ENCODE measurements around the gene HAND2. TPM values are rescaled to one million over a fixed set of nuclear protein-coding genes. Genes with fewer than 3 reads are reported as not detected.

The HAND2 gene
- polyA plus RNA-seq, 4 donors, result 0.11 to 1.2 (median 0.64) TPM; not detected in 1

- DNase-seq (ENCODE audit: low read depth in 4 of 4, low spot score in 3 of 4), result no peak
Measured at GRCh38 chr4:173485164-173485563, 44.9 kb downstream of the HAND2 start.

DNA sequence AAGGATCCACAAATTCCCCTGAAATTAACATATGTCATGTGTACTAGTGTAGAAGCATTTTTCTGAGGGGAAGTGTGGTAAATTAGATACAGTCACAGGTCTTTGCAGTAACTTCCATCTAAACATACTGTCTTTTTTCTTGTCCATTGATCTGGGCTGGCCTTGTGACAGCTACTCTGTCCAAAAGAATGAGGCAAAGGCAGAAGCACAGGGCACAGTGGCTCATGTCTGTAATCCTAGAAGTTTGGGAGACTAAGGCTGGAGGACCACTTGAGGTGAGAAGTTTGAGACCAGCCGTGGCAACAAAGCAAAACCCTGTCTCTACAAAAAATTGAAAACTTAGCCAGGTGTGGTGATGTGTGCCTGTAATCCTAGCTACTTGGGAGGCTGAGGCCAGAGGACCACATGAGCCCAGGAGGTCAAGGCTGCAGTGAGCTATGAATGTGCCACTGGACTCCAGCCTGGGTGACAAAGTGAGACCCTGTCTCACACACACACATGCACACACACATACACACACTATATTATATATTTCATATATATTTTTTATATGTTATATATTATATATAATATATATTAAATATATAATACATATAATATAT, 47.6 kb downstream of the HAND2 start:
- DNase-seq (ENCODE audit: low read depth in 4 of 4, low spot score in 3 of 4), result no peak

DNA sequence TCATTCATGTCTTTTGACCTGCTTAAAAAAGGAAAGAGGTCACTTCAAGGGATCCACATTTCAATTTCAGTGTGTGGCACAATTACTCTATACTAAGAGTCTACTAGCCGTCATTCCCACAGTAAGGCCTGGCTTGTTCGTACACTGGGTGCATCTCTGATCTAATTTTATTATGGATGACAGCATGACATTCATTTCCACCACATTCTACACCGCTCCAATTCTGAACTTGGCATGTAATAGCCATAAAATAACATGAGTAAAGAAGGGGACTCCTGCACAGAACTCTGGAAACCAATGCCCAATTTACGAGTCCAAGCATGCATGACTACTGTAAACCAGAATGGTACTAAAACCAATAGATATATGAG, 51.1 kb downstream of the HAND2 start:
- no peak for DNase-seq (ENCODE audit: low read depth in 4 of 4, low spot score in 3 of 4)

DNA sequence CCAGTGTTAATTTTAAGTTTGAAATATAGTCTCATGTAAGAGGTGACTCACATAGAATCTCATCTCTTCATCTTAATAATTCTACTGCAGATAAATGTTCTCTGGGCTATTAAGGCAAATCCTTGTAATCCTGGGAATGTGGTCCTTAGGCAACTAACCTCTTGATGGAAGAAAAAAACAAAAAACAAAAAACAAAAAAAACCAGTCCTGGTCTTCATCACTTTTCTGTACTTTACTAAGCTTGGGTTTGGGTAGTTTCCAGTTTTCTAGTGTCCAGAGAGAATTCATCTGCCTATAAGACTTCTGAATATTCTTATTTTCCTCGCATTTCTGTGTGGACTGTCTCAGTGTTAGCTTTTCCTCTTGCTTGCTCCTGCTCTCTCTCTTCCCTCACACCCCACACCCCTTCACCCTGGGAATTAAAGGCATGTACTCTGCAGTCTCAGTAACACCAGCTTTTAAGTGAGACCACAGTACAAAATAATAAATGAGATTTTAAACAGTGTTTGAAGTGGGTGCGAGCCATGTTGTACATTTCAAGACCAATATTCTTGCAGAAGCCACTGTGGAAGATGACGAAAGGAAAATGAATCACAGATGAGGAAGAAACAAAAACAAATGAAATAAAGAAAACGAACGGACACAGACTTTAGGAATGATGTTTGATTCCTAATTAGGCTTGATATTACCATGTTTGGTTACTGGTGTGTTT, 51.7 kb downstream of the HAND2 start:
- no peak for DNase-seq (ENCODE audit: low read depth in 4 of 4, low spot score in 3 of 4)

DNA sequence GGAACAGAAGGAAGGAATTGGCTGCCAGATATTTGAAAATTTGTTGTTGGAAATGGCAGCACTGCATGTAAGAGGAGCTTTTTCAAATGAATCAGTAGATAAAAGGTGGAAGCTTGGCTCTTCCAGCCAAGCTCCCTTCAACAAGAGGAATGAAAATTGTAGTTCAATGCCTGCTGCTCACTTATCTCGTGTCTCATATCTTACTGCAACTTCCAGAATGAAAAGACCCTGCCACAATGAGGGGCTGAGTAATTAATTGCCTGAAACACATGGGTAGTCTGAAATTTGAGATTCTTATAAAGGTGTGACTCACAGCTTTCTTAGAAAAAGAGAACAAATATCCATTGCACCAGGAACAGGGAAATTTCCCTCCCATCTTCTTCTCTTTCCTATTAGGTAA, 53.0 kb downstream of the HAND2 start:
- no peak for DNase-seq (ENCODE audit: low read depth in 4 of 4, low spot score in 3 of 4)

Other genes starting within 250 kb of the HAND2 start
- gene HMGB2, start 195.9 kb downstream of the HAND2 start, polyA plus RNA-seq (ENCODE audit: insufficient read length in 4 of 4), result 100 to 1,000 TPM; 263 to 393 (median 349) TPM
- 10 to 100 TPM; 10.9 to 14.1 (median 13.3) TPM for gene SAP30, start 159.3 kb downstream of the HAND2 start, polyA plus RNA-seq (ENCODE audit: insufficient read length in 4 of 4)
- gene SCRG1, start 131.1 kb downstream of the HAND2 start, polyA plus RNA-seq (ENCODE audit: insufficient read length in 4 of 4), result under 1 TPM; 0.31 to 0.66 (median 0.57) TPM

Measured in left renal pelvis (tissue), 4 donors.